H9 (cell line): ENCODE data around the gene DENND1C. TPM values are rescaled to one million over a fixed set of nuclear protein-coding genes. Genes with fewer than 3 reads are reported as not detected.
"Not testable (repeated sequence)": the region's sequence is repeated elsewhere in the genome, so short reads cannot be mapped to it uniquely, and the experiment has no call there.

Experiments used
- DNase-seq: peaks from one replicate; pipeline ENCODE4 v3.0.0-alpha.2; 2017
- H2AFZ ChIP-seq: one replicate; pipeline ENCODE4 v1.6.1; 2013; ENCODE audit warnings: mild to moderate bottlenecking, low read length, control low read depth, moderate library complexity
- H2AK5ac ChIP-seq: 2 replicates; pipeline ENCODE4 v1.6.1; 2013; ENCODE audit warnings: low read length, control low read depth, mixed read lengths; ENCODE audit not compliant: insufficient read length
- H2BK120ac ChIP-seq: one replicate; pipeline ENCODE4 v1.6.1; 2013; ENCODE audit warnings: low read depth, mild to moderate bottlenecking, low read length, control low read depth, inconsistent platforms; ENCODE audit not compliant: poor library complexity, severe bottlenecking
- H2BK12ac ChIP-seq: 2 replicates; pipeline ENCODE4 v1.6.1; 2013; ENCODE audit warnings: low read length, control low read depth, mixed read lengths, low read depth; ENCODE audit not compliant: insufficient read length
- H2BK15ac ChIP-seq: 2 replicates; pipeline ENCODE4 v1.6.1; 2013; ENCODE audit warnings: low read depth, low read length, control low read depth
- H2BK20ac ChIP-seq: one replicate; pipeline ENCODE4 v1.6.1; 2013; ENCODE audit warnings: low read depth, mild to moderate bottlenecking, low read length, control low read depth, inconsistent platforms; ENCODE audit not compliant: poor library complexity, severe bottlenecking
- H2BK5ac ChIP-seq: 2 replicates; pipeline ENCODE4 v1.6.1; 2013; ENCODE audit warnings: low read length, control low read depth, mixed read lengths; ENCODE audit not compliant: insufficient read length
- H3K14ac ChIP-seq: 2 replicates; pipeline ENCODE4 v1.6.1; 2013; ENCODE audit warnings: low read length, control low read depth; ENCODE audit not compliant: insufficient read depth
- H3K18ac ChIP-seq: 2 replicates; pipeline ENCODE4 v1.6.1; 2013; ENCODE audit warnings: low read depth, mild to moderate bottlenecking, mixed read lengths, low read length, control low read depth; ENCODE audit not compliant: insufficient read length
- H3K23ac ChIP-seq: 2 replicates; pipeline ENCODE4 v1.6.1; 2013; ENCODE audit warnings: low read length, control low read depth, mixed read lengths, low read depth; ENCODE audit not compliant: insufficient read length
- H3K23me2 ChIP-seq: 2 replicates; pipeline ENCODE4 v1.6.1; 2013; ENCODE audit warnings: low read depth, mild to moderate bottlenecking, mixed read lengths, low read length, control low read depth; ENCODE audit not compliant: insufficient read length, poor library complexity, severe bottlenecking
- H3K27ac ChIP-seq: 2 replicates; pipeline ENCODE4 v1.5.1; 2013; ENCODE audit warnings: low read length, control low read depth, mixed read lengths, low read depth; ENCODE audit not compliant: insufficient read length
- H3K27me3 ChIP-seq: 2 replicates; pipeline ENCODE4 v1.6.1; 2013; ENCODE audit warnings: low read length, control low read depth, inconsistent platforms; ENCODE audit not compliant: insufficient read depth
- H3K4ac ChIP-seq: 2 replicates; pipeline ENCODE4 v1.6.1; 2013; ENCODE audit warnings: low read depth, mild to moderate bottlenecking, control low read depth, inconsistent platforms, low read length, moderate library complexity
- H3K4me1 ChIP-seq: 2 replicates; pipeline ENCODE4 v1.6.1; 2013; ENCODE audit warnings: low read length, control low read depth, inconsistent platforms; ENCODE audit not compliant: insufficient read depth
- H3K4me2 ChIP-seq: 2 replicates; pipeline ENCODE4 v1.6.1; 2013; ENCODE audit warnings: low read length, control low read depth, mixed read lengths; ENCODE audit not compliant: insufficient read length, insufficient read depth
- H3K56ac ChIP-seq: 2 replicates; pipeline ENCODE4 v1.6.1; 2013; ENCODE audit warnings: low read depth, mild to moderate bottlenecking, mixed read lengths, low read length, control low read depth; ENCODE audit not compliant: insufficient read length
- H3K79me1 ChIP-seq: 2 replicates; pipeline ENCODE4 v1.6.1; 2013; ENCODE audit warnings: low read depth, mild to moderate bottlenecking, moderate library complexity, low read length, control low read depth, inconsistent platforms; ENCODE audit not compliant: insufficient read depth, poor library complexity, severe bottlenecking
- H3K79me2 ChIP-seq: 2 replicates; pipeline ENCODE4 v1.6.1; 2013; ENCODE audit warnings: low read length, control low read depth, inconsistent platforms; ENCODE audit not compliant: insufficient read depth
- H3K9ac ChIP-seq: 2 replicates; pipeline ENCODE4 v1.6.1; 2013; ENCODE audit warnings: low read length, control low read depth, mixed read lengths; ENCODE audit not compliant: insufficient read length; ENCODE audit errors: extremely low read depth
- H3K9me3 ChIP-seq: one replicate; pipeline ENCODE4 v1.6.1; 2013; ENCODE audit warnings: low read depth, low read length, inconsistent platforms; ENCODE audit not compliant: control insufficient read depth
- H3T11ph ChIP-seq: one replicate; pipeline ENCODE4 v1.6.1; 2013; ENCODE audit warnings: mild to moderate bottlenecking, low read length, control low read depth, inconsistent platforms
- H4K20me1 ChIP-seq: one replicate; pipeline ENCODE4 v1.6.1; 2013; ENCODE audit not compliant: control insufficient read depth, insufficient read length, insufficient read depth
- H4K5ac ChIP-seq: 2 replicates; pipeline ENCODE4 v1.6.1; 2013; ENCODE audit warnings: low read depth, mild to moderate bottlenecking, mixed read lengths, low read length, control low read depth; ENCODE audit not compliant: insufficient read length
- H4K8ac ChIP-seq: replicated peaks from 2 replicates; pipeline ENCODE4 v1.6.1; 2013; ENCODE audit warnings: low read length, control low read depth, mixed read lengths, low read depth; ENCODE audit not compliant: insufficient read length
- H4K91ac ChIP-seq: 2 replicates; pipeline ENCODE4 v1.6.1; 2013; ENCODE audit warnings: low read depth, mild to moderate bottlenecking, moderate library complexity, mixed read lengths, low read length, control low read depth; ENCODE audit not compliant: insufficient read length
- H3K27ac Mint-ChIP-seq, 3 experiments: 2 replicates in 2 of 3; 3 replicates in 1 of 3; pipeline ENCODE4 v1.8.0; 2020 to 2021; ENCODE audit warnings: mixed read lengths in 3 of 3, mild to moderate bottlenecking in 1 of 3, moderate library complexity in 1 of 3
- H3K27me3 Mint-ChIP-seq: 2 replicates; pipeline ENCODE4 v1.8.0; 2021; ENCODE audit warnings: low read depth, mild to moderate bottlenecking, moderate library complexity, mixed read lengths
- H3K36me3 Mint-ChIP-seq, 3 experiments: 2 replicates in 2 of 3; 3 replicates in 1 of 3; pipeline ENCODE4 v1.8.0; 2020 to 2021; ENCODE audit warnings: low read depth in 3 of 3, mixed read lengths in 3 of 3; ENCODE audit not compliant: insufficient read depth in 1 of 3
- H3K4me1 Mint-ChIP-seq, 2 experiments: 2 replicates each; pipeline ENCODE4 v1.8.0; 2020; ENCODE audit warnings: mixed read lengths in 2 of 2
- H3K4me3 Mint-ChIP-seq, 2 experiments: 2 replicates in 1 of 2; 3 replicates in 1 of 2; pipeline ENCODE4 v1.8.0; 2020 to 2021; ENCODE audit warnings: mild to moderate bottlenecking in 2 of 2, mixed read lengths in 2 of 2, moderate library complexity in 1 of 2
- H3K9me3 Mint-ChIP-seq, 2 experiments: 2 replicates in 1 of 2; 3 replicates in 1 of 2; pipeline ENCODE4 v1.8.0; 2020; ENCODE audit warnings: mild to moderate bottlenecking in 2 of 2, mixed read lengths in 2 of 2, moderate library complexity in 1 of 2
- WGBS: extraction: QIAGEN DNeasy Blood & Tissue Kit; methylation state at CpG from one replicate; pipeline ENCODE4 v1.1.7; 2013; ENCODE audit warnings: missing lambda C conversion rate, low lambda C conversion rate, mixed read lengths; ENCODE audit not compliant: insufficient read length; ENCODE audit errors: extremely low coverage; 5-methylcytosine and 5-hydroxymethylcytosine counted together
- total RNA-seq: library from RNA; stranded (reverse); gene quantifications from 2 replicates; pipeline ENCODE4 v1.2.1, GENCODE V29; 2021
- TF ChIP-seq, protein P1 (sequence below): fragments of 200-600 bp; sonication (generic); conservative IDR thresholded peaks from 3 replicates; pipeline ENCODE4 v1.8.0; 2021; ENCODE audit warnings: antibody characterized with exemption, mild to moderate bottlenecking

DENND1C gene
- total RNA-seq, 1 experiment from 2014 or later: 2.4 TPM

DNA sequence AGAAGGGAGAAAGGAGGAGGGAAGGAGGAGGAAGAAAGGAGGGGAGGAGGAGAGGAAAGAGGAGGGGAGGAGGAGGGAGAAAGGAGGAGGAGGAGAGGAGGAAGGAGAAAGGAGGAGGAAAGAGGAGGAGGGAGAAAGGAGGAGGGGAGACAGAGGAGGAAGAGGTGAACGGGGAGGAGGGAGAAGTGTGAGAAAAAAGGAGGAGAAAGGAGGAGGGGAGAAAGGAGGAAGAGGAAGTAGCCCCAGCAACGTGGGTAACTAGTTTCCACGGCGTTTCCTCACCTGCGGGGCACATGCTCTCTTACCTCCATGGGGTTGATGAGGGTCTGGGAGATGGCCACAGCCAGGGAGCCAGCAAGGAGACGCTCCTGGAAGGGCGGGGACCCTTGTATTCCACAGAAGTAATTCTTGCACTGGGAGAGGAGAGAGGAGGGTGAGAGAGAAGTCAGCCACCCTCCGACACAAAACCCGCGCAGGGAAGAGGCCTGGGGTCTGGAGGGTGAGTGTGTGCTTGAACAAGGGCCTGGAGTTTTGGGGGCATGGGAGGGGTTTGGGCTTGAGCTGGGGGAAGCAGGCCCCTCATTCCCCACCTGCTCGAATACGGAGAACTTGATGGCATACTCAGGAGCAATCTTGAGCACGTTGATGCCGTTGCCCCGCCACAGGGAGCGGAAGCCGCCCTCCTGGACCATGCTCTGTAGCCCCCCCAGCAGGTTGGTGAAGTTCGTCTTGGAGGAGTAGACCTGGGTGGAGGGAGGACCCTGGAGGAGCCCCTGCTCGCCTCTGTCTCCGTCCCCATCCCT is 52.0 kb downstream of the DENND1C start:
- TF ChIP-seq, protein P1, sequence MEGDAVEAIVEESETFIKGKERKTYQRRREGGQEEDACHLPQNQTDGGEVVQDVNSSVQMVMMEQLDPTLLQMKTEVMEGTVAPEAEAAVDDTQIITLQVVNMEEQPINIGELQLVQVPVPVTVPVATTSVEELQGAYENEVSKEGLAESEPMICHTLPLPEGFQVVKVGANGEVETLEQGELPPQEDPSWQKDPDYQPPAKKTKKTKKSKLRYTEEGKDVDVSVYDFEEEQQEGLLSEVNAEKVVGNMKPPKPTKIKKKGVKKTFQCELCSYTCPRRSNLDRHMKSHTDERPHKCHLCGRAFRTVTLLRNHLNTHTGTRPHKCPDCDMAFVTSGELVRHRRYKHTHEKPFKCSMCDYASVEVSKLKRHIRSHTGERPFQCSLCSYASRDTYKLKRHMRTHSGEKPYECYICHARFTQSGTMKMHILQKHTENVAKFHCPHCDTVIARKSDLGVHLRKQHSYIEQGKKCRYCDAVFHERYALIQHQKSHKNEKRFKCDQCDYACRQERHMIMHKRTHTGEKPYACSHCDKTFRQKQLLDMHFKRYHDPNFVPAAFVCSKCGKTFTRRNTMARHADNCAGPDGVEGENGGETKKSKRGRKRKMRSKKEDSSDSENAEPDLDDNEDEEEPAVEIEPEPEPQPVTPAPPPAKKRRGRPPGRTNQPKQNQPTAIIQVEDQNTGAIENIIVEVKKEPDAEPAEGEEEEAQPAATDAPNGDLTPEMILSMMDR: no peak
- H3K18ac ChIP-seq: no peak overlapping the region
- no peaks in the 10 kb centered on the region for H3K79me2 ChIP-seq
- Mint-ChIP-seq H3K36me3 (peaks cover 0 to 5% (median 4%) of the 10 kb centered on the region in 3 experiments; a peak in 5 of 7 replicates), H3K4me1 (peaks cover 0 to 5% of the 10 kb centered on the region in 2 experiments; a peak in 1 of 4 replicates), H3K27ac (no peak overlapping the region; a peak in 2 of 7 replicates), H3K27me3 (peaks cover 30% of the 10 kb centered on the region), H3K4me3 (peak overlapping the region in 1 of 2 experiments; percentile 38; a peak in 1 of 5 replicates), H3K9me3 (peaks cover 6 to 8% of the 10 kb centered on the region in 2 experiments)
- no peak overlapping the region for H2BK12ac ChIP-seq
- no peak overlapping the region for H4K5ac ChIP-seq
- no peak overlapping the region for H4K91ac ChIP-seq
- H4K8ac ChIP-seq: no peak overlapping the region
- H3K23me2 ChIP-seq: no peaks in the 10 kb centered on the region
- no peak overlapping the region for H3T11ph ChIP-seq
- no peaks in the 10 kb centered on the region for H3K27me3 ChIP-seq
- no peak overlapping the region for H3K4me2 ChIP-seq
- no peak overlapping the region for H2BK120ac ChIP-seq
- no peak for DNase-seq
- no peak overlapping the region for H3K23ac ChIP-seq
- no peaks in the 10 kb centered on the region for H3K9me3 ChIP-seq
- no peak overlapping the region for H3K4ac ChIP-seq
- WGBS: 100% methylated on average over 1 of the region's 20 CpGs
- H2BK5ac ChIP-seq: no peak overlapping the region
- H3K27ac ChIP-seq: no peak overlapping the region
- no peak overlapping the region for H3K14ac ChIP-seq
- no peak overlapping the region for H2BK15ac ChIP-seq
- no peak overlapping the region for H3K9ac ChIP-seq
- no peak overlapping the region for H3K56ac ChIP-seq
- H2AFZ ChIP-seq: no peak overlapping the region
- H3K4me1 ChIP-seq: no peaks in the 10 kb centered on the region
- H2BK20ac ChIP-seq: no peak overlapping the region
- H3K79me1 ChIP-seq: no peaks in the 10 kb centered on the region
- H4K20me1 ChIP-seq: no peaks in the 10 kb centered on the region
- H2AK5ac ChIP-seq: no peak overlapping the region

DNA sequence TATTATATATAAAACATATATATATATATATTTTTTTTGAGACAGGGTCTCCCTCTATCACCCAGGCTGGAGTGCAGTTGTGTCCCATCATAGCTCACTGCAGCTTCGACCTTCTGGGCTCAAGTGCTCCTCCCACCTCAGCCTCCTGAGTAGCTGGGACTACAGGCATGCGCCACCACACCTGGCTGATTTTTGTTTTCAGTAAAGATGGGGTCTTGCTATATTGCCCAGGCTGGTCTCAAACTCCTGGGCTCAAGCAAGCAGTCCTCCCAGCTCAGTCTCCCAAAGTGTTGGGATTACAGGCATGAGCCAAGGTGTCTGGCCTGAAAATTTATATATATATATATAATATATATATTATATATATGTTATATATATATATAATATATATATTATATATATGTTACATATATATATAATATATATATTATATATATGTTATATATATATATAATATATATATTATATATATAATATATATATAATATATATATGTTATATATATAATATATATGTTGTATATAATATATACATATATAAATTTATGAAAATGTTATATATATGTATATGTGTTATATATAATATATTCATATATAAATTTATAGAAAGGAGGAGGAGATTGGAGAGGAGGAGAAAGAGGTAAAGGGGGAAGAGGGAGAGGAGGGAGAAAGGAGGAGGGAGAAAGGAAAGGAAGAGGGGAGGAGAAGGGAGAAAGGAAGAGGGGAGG is 52.7 kb downstream of the DENND1C start:
- not testable (repeated sequence) for H2BK20ac ChIP-seq, H3K14ac ChIP-seq, H3K4me2 ChIP-seq, H2BK12ac ChIP-seq, H3K79me1 ChIP-seq, H3K27me3 ChIP-seq, H3T11ph ChIP-seq, DNase-seq, H3K79me2 ChIP-seq, H2AK5ac ChIP-seq, H3K4me3 Mint-ChIP-seq, H3K9me3 ChIP-seq, H3K27ac ChIP-seq, H3K23ac ChIP-seq, H3K9me3 Mint-ChIP-seq, H3K36me3 Mint-ChIP-seq, H3K18ac ChIP-seq, H2AFZ ChIP-seq, H2BK5ac ChIP-seq, H2BK120ac ChIP-seq, H4K5ac ChIP-seq, H4K91ac ChIP-seq, H2BK15ac ChIP-seq, H3K23me2 ChIP-seq, H3K9ac ChIP-seq, H3K56ac ChIP-seq, H4K8ac ChIP-seq, H3K4me1 Mint-ChIP-seq, H3K4me1 ChIP-seq, H3K4ac ChIP-seq, H4K20me1 ChIP-seq, H3K27ac Mint-ChIP-seq
- WGBS: no CpG with 5 or more reads among the region's 2 CpGs
- peaks cover 30% of the 10 kb centered on the region for H3K27me3 Mint-ChIP-seq
